Liver (tissue), 9 donors: Measurements from ENCODE around the gene GRXCR2. TPM values are rescaled to one million over a fixed set of nuclear protein-coding genes. Genes with fewer than 3 reads are reported as not detected.

Source experiments
- DNase-seq: peaks from one replicate; pipeline ENCODE4 v3.0.0-alpha.2; 2017; ENCODE audit warnings: low spot score
- H3K27ac ChIP-seq, 2 donors: one replicate each; pipeline ENCODE4 v1.7.0; 2013; ENCODE audit warnings: inconsistent platforms in 2 of 2, low read length in 2 of 2, control low read depth in 1 of 2, low read depth in 1 of 2, mild to moderate bottlenecking in 1 of 2
- H3K27me3 ChIP-seq, 4 donors: one replicate each; pipeline versions ENCODE4 v1.6.1 to v1.7.0; 2013; ENCODE audit warnings: low read length in 3 of 4, inconsistent platforms in 1 of 4, mild to moderate bottlenecking in 1 of 4, moderate library complexity in 1 of 4; ENCODE audit not compliant: control insufficient read depth in 4 of 4, insufficient read depth in 4 of 4
- H3K36me3 ChIP-seq, 4 donors: one replicate each; pipeline versions ENCODE4 v1.6.1 to v1.7.0; 2013; ENCODE audit warnings: low read length in 3 of 4, mild to moderate bottlenecking in 3 of 4, low read depth in 1 of 4, moderate library complexity in 1 of 4; ENCODE audit not compliant: control insufficient read depth in 4 of 4, insufficient read depth in 3 of 4
- H3K4me1 ChIP-seq, 4 donors: one replicate each; pipeline versions ENCODE4 v1.6.1 to v1.7.0; 2013; ENCODE audit warnings: low read length in 3 of 4, mild to moderate bottlenecking in 3 of 4, moderate library complexity in 1 of 4; ENCODE audit not compliant: control insufficient read depth in 4 of 4, insufficient read depth in 4 of 4
- H3K4me3 ChIP-seq, 3 donors: one replicate each; pipeline versions ENCODE4 v1.6.1 to v1.7.0; 2013; ENCODE audit warnings: low read length in 3 of 3, control low read depth in 1 of 3, low read depth in 1 of 3, mild to moderate bottlenecking in 1 of 3
- H3K9ac ChIP-seq, 2 donors: one replicate each; pipeline ENCODE4 v1.7.0; 2013; ENCODE audit warnings: low read length in 2 of 2, mild to moderate bottlenecking in 2 of 2, moderate library complexity in 2 of 2, control low read depth in 1 of 2, low read depth in 1 of 2
- H3K9me3 ChIP-seq, 4 donors: one replicate each; pipeline versions ENCODE4 v1.6.1 to v1.7.0; 2013; ENCODE audit warnings: low read length in 3 of 4; ENCODE audit not compliant: control insufficient read depth in 4 of 4
- ATF3 ChIP-seq: IDR thresholded peaks from 2 replicates; pipeline ENCODE4 v1.6.1; 2016; ENCODE audit warnings: antibody characterized with exemption
- CTCF ChIP-seq: fragments of 150-350 bp; IDR thresholded peaks from 2 replicates; pipeline ENCODE4 v1.5.1; 2017; ENCODE audit warnings: improper control_type of control experiment, low read depth, low read length; ENCODE audit not compliant: missing input control
- EGR1 ChIP-seq, 2 donors: IDR thresholded peaks; 2 replicates each; pipeline ENCODE4 v1.6.1; 2016 to 2018; ENCODE audit warnings: antibody characterized with exemption in 2 of 2, low read depth in 2 of 2
- GABPA ChIP-seq, 2 donors: IDR thresholded peaks in 1 of 2; conservative IDR thresholded peaks in 1 of 2; 2 replicates each; pipeline ENCODE4 v1.6.1; 2016; ENCODE audit warnings: antibody characterized with exemption in 2 of 2, mild to moderate bottlenecking in 1 of 2, moderate library complexity in 1 of 2
- HNF4A ChIP-seq, 2 donors: conservative IDR thresholded peaks; 2 replicates each; pipeline ENCODE4 v1.6.1; 2016; ENCODE audit warnings: antibody characterized with exemption in 2 of 2, mild to moderate bottlenecking in 2 of 2
- HNF4G ChIP-seq: IDR thresholded peaks from 2 replicates; pipeline ENCODE4 v1.6.1; 2016; ENCODE audit warnings: antibody characterized with exemption
- JUND ChIP-seq, 2 donors: IDR thresholded peaks; 2 replicates each; pipeline ENCODE4 v1.6.1; 2016; ENCODE audit warnings: antibody characterized with exemption in 2 of 2
- MAX ChIP-seq: IDR thresholded peaks from 2 replicates; pipeline ENCODE4 v1.6.1; 2016; ENCODE audit warnings: antibody characterized with exemption
- NR2F2 ChIP-seq: IDR thresholded peaks from 2 replicates; pipeline ENCODE4 v1.6.1; 2016; ENCODE audit warnings: antibody characterized with exemption
- RAD21 ChIP-seq, 2 donors: IDR thresholded peaks; 2 replicates each; pipeline ENCODE4 v1.6.1; 2016; ENCODE audit warnings: antibody characterized with exemption in 2 of 2, mild to moderate bottlenecking in 2 of 2
- REST ChIP-seq: IDR thresholded peaks from 2 replicates; pipeline ENCODE4 v1.6.1; 2016; ENCODE audit warnings: antibody characterized with exemption, mild to moderate bottlenecking
- RXRA ChIP-seq, 2 donors: IDR thresholded peaks; 2 replicates each; pipeline ENCODE4 v1.6.1; 2017 to 2018; ENCODE audit warnings: antibody characterized with exemption in 2 of 2, mild to moderate bottlenecking in 1 of 2
- SP1 ChIP-seq: IDR thresholded peaks from 2 replicates; pipeline ENCODE4 v1.6.1; 2018; ENCODE audit warnings: antibody characterized with exemption, mild to moderate bottlenecking
- TAF1 ChIP-seq: conservative IDR thresholded peaks from 2 replicates; pipeline ENCODE4 v1.6.1; 2016; ENCODE audit warnings: antibody characterized with exemption, mild to moderate bottlenecking
- ZBTB33 ChIP-seq: IDR thresholded peaks from 2 replicates; pipeline ENCODE4 v1.6.1; 2016; ENCODE audit warnings: antibody characterized with exemption
- WGBS: extraction: QIAGEN DNeasy Blood & Tissue Kit; methylation state at CpG from one replicate; pipeline ENCODE4 v1.1.7; 2013; 5-methylcytosine and 5-hydroxymethylcytosine counted together
- polyA plus RNA-seq, 2 donors: library from polyadenylated mRNA; stranded (reverse) in 1 of 2; unstranded in 1 of 2; fragments of 200-250 nt in 1 of 2; fragments of >200 nt in 1 of 2; fragmentation: Nextera tagmentation in 1 of 2; extraction: Ambion mirVana in 1 of 2; gene quantifications; one replicate each; pipeline versions ENCODE4 v1.2.1 to v1.2.3, GENCODE V29; 2013 to 2015
- total RNA-seq, 2 donors: library from RNA; depleted of rRNA; stranded (reverse); fragments of >200 nt; gene quantifications; one replicate each; pipeline ENCODE4 v1.2.3, GENCODE V29; 2014
- donor health status: healthy.
- donor health status: healthy.
- donor health status: healthy.
- donor health status: healthy.
- donor health status: healthy.

GRXCR2 gene
- total and polyA plus RNA-seq, 4 donors, result not detected

- no peak for TF ChIP-seq MAX
- TF ChIP-seq CTCF, result no peak
- no peak for TF ChIP-seq HNF4A (conservative IDR thresholded peaks at IDR 0.05)
- no peak for TF ChIP-seq EGR1 (IDR thresholded peaks at IDR 0.05; ENCODE audit: low read depth in 2 of 2)
- no peak for TF ChIP-seq RAD21 (IDR thresholded peaks at IDR 0.05)
- no peak for TF ChIP-seq ZBTB33
- TF ChIP-seq REST, result no peak
- no peak for TF ChIP-seq HNF4G
- TF ChIP-seq TAF1, result no peak
- no peak for TF ChIP-seq JUND (IDR thresholded peaks at IDR 0.05)
- TF ChIP-seq GABPA (IDR thresholded peaks at IDR 0.05 in 1 of 2, conservative IDR thresholded peaks at IDR 0.05 in 1 of 2), result no peak
- Histone ChIP-seq H3K27ac (no peak overlapping the region), H3K9me3 (no peaks in the 10 kb centered on the region), H3K4me1 (no peaks in the 10 kb centered on the region), H3K36me3 (no peaks in the 10 kb centered on the region), H3K4me3 (no peak overlapping the region), H3K27me3 (no peaks in the 10 kb centered on the region), H3K9ac (no peak overlapping the region)
- 97% methylated on average over 2 of the region's 2 CpGs for WGBS
- DNase-seq, result no peak
Measured at GRCh38 chr5:145874765-145875164, 2.0 kb upstream of the GRXCR2 start.

- no peak overlapping the region for H3K27ac ChIP-seq
- no peaks in the 10 kb centered on the region for H3K36me3 ChIP-seq
- 78% methylated on average over 8 of the region's 8 CpGs for WGBS
- H3K27me3 ChIP-seq, result no peaks in the 10 kb centered on the region
- no peaks in the 10 kb centered on the region for H3K9me3 ChIP-seq
- no peaks in the 10 kb centered on the region for H3K4me1 ChIP-seq
- DNase-seq, result no peak
- no peak overlapping the region for H3K4me3 ChIP-seq
- H3K9ac ChIP-seq, result no peak overlapping the region
- TF ChIP-seq NR2F2 (no peak), SP1 (no peak), ATF3 (no peak), CTCF (no peak), TAF1 (no peak), REST (no peak), ZBTB33 (no peak), EGR1 (IDR thresholded peaks at IDR 0.05; ENCODE audit: low read depth in 2 of 2) (no peak), JUND (IDR thresholded peaks at IDR 0.05) (no peak), RAD21 (IDR thresholded peaks at IDR 0.05) (no peak), RXRA (IDR thresholded peaks at IDR 0.05) (no peak), GABPA (IDR thresholded peaks at IDR 0.05 in 1 of 2, conservative IDR thresholded peaks at IDR 0.05 in 1 of 2) (no peak)
Measured at GRCh38 chr5:145872486-145872885, 328 bp downstream of the GRXCR2 start.
